DOHH2 (cell line): ENCODE measurements around the gene DDO.

Source experiments
- H3F3A ChIP-seq: fragments of 200-600 bp; sonication (generic), shearing (Covaris generic); 2 replicates; pipeline ENCODE4 v1.6.0; 2016; ENCODE audit warnings: antibody characterized with exemption, mild to moderate bottlenecking; ENCODE audit not compliant: control insufficient read depth, insufficient read depth
- H3K27ac ChIP-seq: fragments of 200-600 bp; sonication (generic); 2 replicates; pipeline ENCODE4 v1.5.1; 2014; ENCODE audit warnings: low read depth, mild to moderate bottlenecking, low read length, moderate library complexity
- H3K27me3 ChIP-seq: fragments of 200-600 bp; sonication (generic); 2 replicates; pipeline ENCODE4 v1.6.1; 2014; ENCODE audit warnings: mild to moderate bottlenecking, low read length, mixed read lengths; ENCODE audit not compliant: control insufficient read depth
- H3K36me3 ChIP-seq: fragments of 200-600 bp; sonication (generic); 2 replicates; pipeline ENCODE4 v1.6.1; 2014; ENCODE audit warnings: mild to moderate bottlenecking, low read length, moderate library complexity, mixed read lengths; ENCODE audit not compliant: control insufficient read depth
- H3K4me1 ChIP-seq: fragments of 200-600 bp; sonication (generic); 2 replicates; pipeline ENCODE4 v1.6.1; 2014; ENCODE audit warnings: mild to moderate bottlenecking, low read length, mixed read lengths; ENCODE audit not compliant: control insufficient read depth
- H3K4me2 ChIP-seq: fragments of 200-600 bp; sonication (generic); 2 replicates; pipeline ENCODE4 v1.6.0; 2014; ENCODE audit warnings: mild to moderate bottlenecking, low read length, moderate library complexity
- H3K4me3 ChIP-seq: fragments of 200-600 bp; sonication (generic); 2 replicates; pipeline ENCODE4 v1.5.1; 2014; ENCODE audit warnings: mild to moderate bottlenecking, low read length, mixed read lengths
- H3K79me2 ChIP-seq: fragments of 200-600 bp; sonication (generic); 2 replicates; pipeline ENCODE4 v1.6.1; 2014; ENCODE audit warnings: mild to moderate bottlenecking, low read length, mixed read lengths; ENCODE audit not compliant: control insufficient read depth
- H3K9me2 ChIP-seq: fragments of 200-600 bp; sonication (generic); replicated peaks from 2 replicates; pipeline ENCODE4 v1.6.1; 2014; ENCODE audit warnings: mild to moderate bottlenecking, low read length, mixed read lengths; ENCODE audit not compliant: control insufficient read depth
- H3K9me3 ChIP-seq: fragments of 200-600 bp; sonication (generic); 2 replicates; pipeline ENCODE4 v1.6.1; 2014; ENCODE audit warnings: antibody characterized with exemption, low read length, mixed read lengths; ENCODE audit not compliant: control insufficient read depth, insufficient read depth
- H4K20me1 ChIP-seq: fragments of 200-600 bp; sonication (generic); 2 replicates; pipeline ENCODE4 v1.6.0; 2014; ENCODE audit warnings: low read depth, mild to moderate bottlenecking, antibody characterized with exemption, low read length, moderate library complexity; ENCODE audit not compliant: control insufficient read depth, insufficient read depth
- EZH2phosphoT487 ChIP-seq: fragments of 200-600 bp; sonication (generic); IDR thresholded peaks from 2 replicates; pipeline ENCODE4 v1.6.1; 2017; ENCODE audit warnings: borderline replicate concordance, mild to moderate bottlenecking, antibody characterized with exemption, low read length, moderate library complexity, mixed read lengths
- TF ChIP-seq, protein P1 (sequence below): fragments of 200-600 bp; sonication (generic); IDR thresholded peaks from one replicate; pipeline ENCODE4 v1.5.1; 2014; ENCODE audit warnings: antibody characterized with exemption, mild to moderate bottlenecking, low read depth, low read length; ENCODE audit not compliant: poor library complexity, severe bottlenecking

The DDO gene

GRCh38 chr6:110356778-110357177 is 58.6 kb downstream of the DDO start:
- Histone ChIP-seq H3K27ac (no peak overlapping the region), H3K79me2 (no peaks in the 10 kb centered on the region), H4K20me1 (no peaks in the 10 kb centered on the region), H3K27me3 (0 out of 2 replicates have a peak, but pooled peaks cover 4% of the 10 kb centered on the region), H3K4me2 (no peak overlapping the region), H3K4me1 (no peaks in the 10 kb centered on the region), H3K4me3 (no peak overlapping the region), H3K36me3 (no peaks in the 10 kb centered on the region), H3K9me3 (peaks cover 3% of the 10 kb centered on the region; the same call in 1 of the 2 replicates), H3K9me2 (no peaks in the 10 kb centered on the region), H3F3A (no peaks in the 10 kb centered on the region)
- TF ChIP-seq, protein P1, sequence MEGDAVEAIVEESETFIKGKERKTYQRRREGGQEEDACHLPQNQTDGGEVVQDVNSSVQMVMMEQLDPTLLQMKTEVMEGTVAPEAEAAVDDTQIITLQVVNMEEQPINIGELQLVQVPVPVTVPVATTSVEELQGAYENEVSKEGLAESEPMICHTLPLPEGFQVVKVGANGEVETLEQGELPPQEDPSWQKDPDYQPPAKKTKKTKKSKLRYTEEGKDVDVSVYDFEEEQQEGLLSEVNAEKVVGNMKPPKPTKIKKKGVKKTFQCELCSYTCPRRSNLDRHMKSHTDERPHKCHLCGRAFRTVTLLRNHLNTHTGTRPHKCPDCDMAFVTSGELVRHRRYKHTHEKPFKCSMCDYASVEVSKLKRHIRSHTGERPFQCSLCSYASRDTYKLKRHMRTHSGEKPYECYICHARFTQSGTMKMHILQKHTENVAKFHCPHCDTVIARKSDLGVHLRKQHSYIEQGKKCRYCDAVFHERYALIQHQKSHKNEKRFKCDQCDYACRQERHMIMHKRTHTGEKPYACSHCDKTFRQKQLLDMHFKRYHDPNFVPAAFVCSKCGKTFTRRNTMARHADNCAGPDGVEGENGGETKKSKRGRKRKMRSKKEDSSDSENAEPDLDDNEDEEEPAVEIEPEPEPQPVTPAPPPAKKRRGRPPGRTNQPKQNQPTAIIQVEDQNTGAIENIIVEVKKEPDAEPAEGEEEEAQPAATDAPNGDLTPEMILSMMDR: no peak
- TF ChIP-seq EZH2phosphoT487: no peak

GRCh38 chr6:110355727-110356126 is 59.6 kb downstream of the DDO start:
- H3K27ac ChIP-seq: no peak overlapping the region
- H3K79me2 ChIP-seq: no peaks in the 10 kb centered on the region
- H4K20me1 ChIP-seq: no peaks in the 10 kb centered on the region
- no peaks in the 10 kb centered on the region for H3K36me3 ChIP-seq
- no peaks in the 10 kb centered on the region for H3F3A ChIP-seq
- H3K4me2 ChIP-seq: no peak overlapping the region
- H3K9me3 ChIP-seq: peaks cover 3% of the 10 kb centered on the region; the same call in 1 of the 2 replicates
- H3K9me2 ChIP-seq: no peaks in the 10 kb centered on the region
- TF ChIP-seq, protein P1: no peak
- TF ChIP-seq EZH2phosphoT487: no peak
- H3K4me3 ChIP-seq: no peak overlapping the region
- 0 out of 2 replicates have a peak, but pooled peaks cover 4% of the 10 kb centered on the region for H3K27me3 ChIP-seq
- no peaks in the 10 kb centered on the region for H3K4me1 ChIP-seq

DNA sequence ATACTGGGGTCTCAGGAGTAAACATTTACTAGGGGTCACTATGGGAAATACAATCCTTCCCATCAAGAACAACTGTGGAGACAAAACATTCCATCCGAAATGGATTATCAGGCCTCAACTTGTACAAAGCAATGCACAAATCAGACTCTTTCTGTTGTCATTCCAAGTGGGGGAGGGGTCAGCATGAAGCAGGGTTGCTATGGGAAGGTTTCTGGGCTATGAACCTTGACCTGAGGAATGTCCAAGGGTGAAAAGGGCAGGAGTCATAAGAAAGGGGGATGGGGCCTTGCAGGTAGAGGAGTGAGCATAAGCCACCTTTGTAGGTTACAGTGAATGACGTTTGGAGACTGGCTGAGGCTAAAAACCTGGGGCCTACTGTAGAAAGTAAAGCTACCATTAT is 60.4 kb downstream of the DDO start:
- Histone ChIP-seq H4K20me1 (no peaks in the 10 kb centered on the region), H3K9me3 (peaks cover 3% of the 10 kb centered on the region; the same call in 1 of the 2 replicates), H3K27me3 (0 out of 2 replicates have a peak, but pooled peaks cover 4% of the 10 kb centered on the region), H3K4me2 (no peak overlapping the region), H3K79me2 (no peaks in the 10 kb centered on the region), H3K4me1 (no peaks in the 10 kb centered on the region), H3K4me3 (no peak overlapping the region), H3K9me2 (no peaks in the 10 kb centered on the region), H3K27ac (no peak overlapping the region), H3K36me3 (no peaks in the 10 kb centered on the region), H3F3A (no peaks in the 10 kb centered on the region)
- TF ChIP-seq, protein P1: no peak
- no peak for TF ChIP-seq EZH2phosphoT487
